Cardiac ventricle fibroblast (primary cell): ENCODE data around the gene RPS13. TPM values are rescaled to one million over a fixed set of nuclear protein-coding genes. Genes with fewer than 3 reads are reported as not detected.

Source experiments
- total RNA-seq: library from RNA; depleted of rRNA; stranded (reverse); fragments of >200 nt; gene quantifications from 2 replicates; pipeline ENCODE4 v1.2.3, GENCODE V29; 2015

The RPS13 gene
- 1,042 and 1,320 TPM in 2 replicates for total RNA-seq

DNA sequence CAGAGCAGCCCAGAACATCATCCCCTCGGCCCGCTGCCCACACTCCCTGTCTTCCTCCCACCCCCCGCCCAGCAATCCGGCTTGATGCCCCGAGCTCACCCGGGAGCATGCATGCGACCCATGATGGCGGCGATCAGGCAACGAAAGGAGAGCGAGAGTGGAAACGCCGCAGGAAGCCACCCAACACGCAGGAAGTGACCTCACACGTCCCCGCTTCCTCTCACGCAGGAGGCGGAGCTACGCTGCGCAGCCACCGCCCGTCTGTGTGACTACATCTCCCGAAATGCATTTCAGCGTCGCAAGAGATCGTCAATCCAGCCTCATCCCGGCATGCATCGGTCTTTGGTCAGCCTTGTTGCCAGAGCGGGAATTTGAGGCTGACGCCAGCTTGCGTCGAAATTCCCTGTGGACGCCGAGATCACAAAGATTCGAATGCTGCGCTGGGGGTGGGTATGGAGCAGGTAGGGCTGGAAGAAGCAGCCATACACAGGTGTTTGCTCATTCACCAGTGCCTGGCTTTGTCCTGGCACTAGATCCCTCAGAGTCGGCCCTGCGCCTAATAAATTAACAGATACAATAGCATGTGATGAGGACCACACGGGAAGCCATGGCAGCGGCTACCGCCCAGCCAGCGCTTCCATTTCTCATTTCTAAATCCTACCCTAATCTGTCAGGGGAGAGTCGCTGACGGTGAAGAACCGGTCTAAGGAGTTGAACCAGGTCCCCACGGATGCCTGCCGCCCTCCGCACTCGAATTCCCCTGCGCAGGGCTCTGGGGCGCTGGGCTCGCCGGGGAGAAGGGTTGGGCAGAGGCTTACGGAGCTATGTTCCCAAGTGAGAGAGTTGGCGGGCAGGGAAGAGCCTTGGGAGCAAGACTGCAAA lies at the start of gene RPS13:
RPS13 (minus strand) TSS at position 148 of the 882 bp plus-strand sequence; CDS start at position 122, 26 bp downstream.

Other genes with a start within 250 kb of the RPS13 start
- gene PLEKHA7, start 63.3 kb downstream of the RPS13 start, total RNA-seq: not detected in 2 replicates
- gene PIK3C2A, start 130.3 kb upstream of the RPS13 start, total RNA-seq: 29.0 and 35.2 TPM in 2 replicates
- 73.3 and 82.8 TPM in 2 replicates for gene NUCB2, start 199.1 kb upstream of the RPS13 start, total RNA-seq